Liver (tissue), 3 donors: Measurements from ENCODE around the gene UVSSA.

Experiments used
- ATF3 ChIP-seq: IDR thresholded peaks from 2 replicates; pipeline ENCODE4 v1.6.1; 2016; ENCODE audit warnings: antibody characterized with exemption
- CTCF ChIP-seq: fragments of 150-350 bp; IDR thresholded peaks from 2 replicates; pipeline ENCODE4 v1.5.1; 2017; ENCODE audit warnings: improper control_type of control experiment, low read depth, low read length; ENCODE audit not compliant: missing input control
- FOXA1 ChIP-seq: IDR thresholded peaks from 2 replicates; pipeline ENCODE4 v1.6.1; 2016; ENCODE audit warnings: antibody characterized with exemption
- RAD21 ChIP-seq, 2 donors: IDR thresholded peaks; 2 replicates each; pipeline ENCODE4 v1.6.1; 2016; ENCODE audit warnings: antibody characterized with exemption in 2 of 2, mild to moderate bottlenecking in 2 of 2
- SP1 ChIP-seq: IDR thresholded peaks from 2 replicates; pipeline ENCODE4 v1.6.1; 2018; ENCODE audit warnings: antibody characterized with exemption, mild to moderate bottlenecking
- donor health status: healthy.
- donor health status: healthy.

GRCh38 chr4:1405636-1406393, 58.8 kb downstream of the UVSSA start:
- no peak for TF ChIP-seq ATF3
- TF ChIP-seq FOXA1, result no peak
- no peak for TF ChIP-seq SP1
- TF ChIP-seq CTCF, result no peak
- TF ChIP-seq RAD21 (IDR thresholded peaks at IDR 0.05), result no peak
